Fibroblast of skin of right quadriceps (primary cell): ENCODE results near the gene RGS7BP.

ENCODE experiments used
- DNase-seq: peaks from one replicate; pipeline ENCODE4 v3.0.0-alpha.2; 2013

The RGS7BP gene

DNA sequence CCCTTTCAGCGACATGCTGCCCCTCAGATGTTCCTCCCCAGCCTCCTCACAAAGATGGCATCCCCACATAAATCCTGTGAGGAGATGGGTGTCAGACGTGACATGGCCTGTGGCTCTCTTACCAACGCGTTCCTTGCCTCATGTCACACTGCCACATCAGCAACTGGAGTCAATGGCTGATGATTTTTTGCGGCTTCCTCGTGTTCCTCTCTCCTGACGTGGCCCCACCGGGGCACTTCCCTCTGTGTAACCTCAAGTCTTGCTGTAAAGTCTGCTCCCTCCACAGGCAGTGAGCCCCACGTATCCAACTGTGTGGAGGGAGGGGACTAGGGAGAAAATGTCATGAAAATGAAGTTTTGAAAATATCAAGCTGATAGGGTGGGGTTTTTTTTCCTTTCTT is 131.3 kb downstream of the RGS7BP start:
- peak; percentile 15 for DNase-seq

DNA sequence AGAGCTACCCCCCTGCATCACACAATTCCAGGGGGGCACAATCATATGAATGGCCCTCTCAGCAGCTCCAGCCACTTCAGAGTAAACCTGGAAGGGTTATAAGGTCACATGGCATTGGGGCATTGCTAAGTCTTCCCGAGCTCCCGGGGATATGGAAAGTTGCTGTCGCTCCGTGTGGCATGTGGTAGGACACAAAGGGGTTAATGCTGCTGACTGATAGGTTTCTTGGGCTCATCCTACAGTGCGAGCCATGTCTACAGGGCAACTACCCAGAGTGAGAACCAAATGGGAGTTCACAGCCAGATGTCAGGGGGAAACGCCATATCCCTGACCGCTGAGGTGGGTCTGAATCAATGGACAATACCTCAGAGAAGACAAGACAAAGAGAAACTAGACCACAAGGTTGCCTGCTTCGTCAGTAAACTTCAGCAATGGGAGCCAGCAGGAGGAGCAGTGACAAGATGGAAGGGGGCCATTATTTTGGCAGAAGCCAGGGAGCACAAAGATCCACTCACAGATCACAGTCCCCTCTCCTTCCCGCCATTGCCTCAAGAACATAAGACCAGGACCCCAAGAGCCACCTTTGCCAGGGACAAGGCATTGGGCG is 132.1 kb downstream of the RGS7BP start:
- peak; percentile 5 for DNase-seq

DNA sequence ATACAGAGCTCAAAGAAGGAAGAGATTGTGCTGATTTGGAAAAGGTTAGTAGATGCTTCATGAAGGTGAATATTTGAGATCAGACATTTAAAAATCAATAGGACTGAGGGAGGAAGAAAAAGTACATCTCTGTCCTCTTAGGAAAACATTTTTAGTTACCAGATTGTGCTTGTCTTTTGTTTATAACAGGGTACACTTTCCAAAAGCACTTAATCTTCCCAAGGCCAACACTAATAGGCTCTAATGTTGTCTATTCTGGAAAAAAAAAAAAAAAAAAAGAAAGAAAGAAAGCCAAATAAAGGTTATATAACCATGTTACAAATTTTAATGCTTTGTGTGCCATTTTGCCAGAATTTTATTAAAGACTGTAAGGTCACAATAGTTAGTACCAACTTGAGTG is 139.0 kb downstream of the RGS7BP start:
- no peak for DNase-seq

DNA sequence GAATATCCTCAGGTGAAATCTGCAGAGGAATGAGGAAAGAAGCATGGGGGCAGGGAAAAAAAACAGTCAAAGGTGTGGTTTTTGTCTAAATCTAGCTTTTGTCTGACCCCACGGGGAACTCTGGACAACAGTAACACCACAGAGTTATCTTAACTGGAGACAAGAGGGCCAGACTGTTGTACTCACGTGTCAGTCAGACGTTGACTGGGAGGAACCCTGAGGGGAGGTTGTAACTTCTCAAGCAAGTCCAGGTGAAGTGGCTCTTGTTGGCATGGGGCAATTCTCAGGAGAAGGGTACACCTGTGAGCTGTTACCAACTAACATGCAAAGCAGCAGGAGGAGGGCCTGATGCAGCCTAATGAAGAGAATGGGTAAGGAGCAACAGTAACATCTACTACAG is 140.4 kb downstream of the RGS7BP start:
- DNase-seq, result no peak

DNA sequence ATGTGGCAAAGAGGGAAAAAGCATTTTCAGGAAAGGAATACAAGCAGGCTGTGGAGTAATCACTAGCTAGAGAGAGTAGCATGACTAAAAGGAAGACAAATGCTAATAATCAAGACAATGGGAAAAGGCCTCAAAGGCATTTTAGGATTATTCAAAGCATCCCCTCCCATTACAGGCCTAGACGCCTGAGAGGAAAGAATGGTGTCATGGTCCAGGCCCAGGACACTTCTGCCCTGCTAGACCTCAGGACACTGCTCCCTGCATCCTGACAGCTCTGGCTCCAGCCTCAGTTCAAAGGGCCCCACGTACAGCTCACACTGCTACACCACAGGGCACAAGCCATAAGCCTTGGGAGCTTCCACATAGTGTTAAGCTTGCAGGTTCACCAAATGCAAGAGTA is 143.7 kb downstream of the RGS7BP start:
- DNase-seq, result no peak

DNA sequence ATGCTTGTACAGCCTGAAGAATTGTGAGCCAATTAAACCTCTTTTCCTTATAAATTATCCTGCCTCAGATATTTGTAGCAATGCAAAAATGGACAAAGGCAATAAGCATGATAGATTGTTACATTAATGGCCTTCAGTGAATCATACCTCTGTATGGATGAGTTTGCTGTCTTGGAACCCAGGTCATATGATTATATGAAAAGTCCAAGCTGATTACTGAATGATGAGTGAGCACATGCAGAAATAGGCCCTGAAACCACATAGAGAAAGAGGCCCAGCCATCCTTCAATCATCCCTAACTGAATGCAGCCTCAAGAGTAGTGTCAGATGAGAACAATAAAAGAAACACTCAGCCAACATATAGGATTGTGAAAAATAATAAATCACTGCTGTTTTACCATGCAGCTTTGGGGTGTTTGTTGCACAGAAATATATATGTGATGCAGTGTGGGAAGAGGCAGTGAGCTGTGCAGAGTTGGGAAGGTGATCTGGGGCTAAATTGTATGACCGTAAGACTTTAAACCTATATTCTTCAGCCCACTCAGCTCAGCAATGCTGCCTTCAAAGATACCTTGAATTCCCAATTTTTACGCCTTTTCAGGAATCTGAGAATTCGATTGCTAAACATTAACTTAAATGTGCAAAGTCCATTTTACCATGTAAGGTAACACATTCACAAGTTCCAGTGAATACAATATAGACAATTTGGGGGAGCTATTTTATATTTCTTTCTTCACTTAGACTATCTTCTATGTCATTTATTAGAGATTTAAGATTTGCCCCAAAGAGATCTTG is 148.1 kb downstream of the RGS7BP start:
- no peak for DNase-seq

DNA sequence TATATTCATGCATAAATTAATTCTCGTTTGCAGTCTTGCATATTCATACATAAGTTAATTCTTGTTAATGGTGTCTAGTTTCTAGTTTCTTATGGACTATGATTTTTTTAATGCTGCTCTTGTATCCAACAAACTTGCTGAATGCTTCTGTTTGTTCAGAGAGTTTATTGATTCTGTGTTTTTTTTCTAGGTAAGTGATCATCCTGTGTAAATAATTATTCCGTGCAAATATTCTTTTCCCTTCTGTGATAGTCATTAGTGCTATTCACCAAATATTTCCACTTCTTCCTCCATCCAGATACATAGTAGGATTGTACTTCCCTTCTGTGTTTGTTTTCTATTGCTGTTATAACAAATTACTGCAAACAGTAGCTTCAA is 148.7 kb downstream of the RGS7BP start:
- no peak for DNase-seq

DNA sequence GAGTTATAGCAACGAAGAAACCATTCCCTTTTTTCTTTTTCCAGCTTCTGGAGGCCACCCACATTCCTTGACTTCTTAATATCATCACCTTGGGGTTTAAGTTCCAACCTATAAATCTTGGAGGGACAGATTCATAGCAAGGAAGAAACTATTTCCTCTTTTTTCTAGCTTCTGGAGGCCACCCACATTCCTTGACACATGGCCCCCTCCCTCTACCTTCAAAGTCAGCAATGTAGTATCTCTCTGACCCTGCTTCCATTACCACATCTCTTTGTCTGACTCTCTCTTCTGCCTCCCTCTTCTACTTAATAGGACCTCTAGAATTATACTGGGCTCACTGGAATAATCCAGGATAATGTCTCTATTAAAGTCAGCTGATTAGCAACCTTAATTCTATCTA is 149.8 kb downstream of the RGS7BP start:
- no peak for DNase-seq

DNA sequence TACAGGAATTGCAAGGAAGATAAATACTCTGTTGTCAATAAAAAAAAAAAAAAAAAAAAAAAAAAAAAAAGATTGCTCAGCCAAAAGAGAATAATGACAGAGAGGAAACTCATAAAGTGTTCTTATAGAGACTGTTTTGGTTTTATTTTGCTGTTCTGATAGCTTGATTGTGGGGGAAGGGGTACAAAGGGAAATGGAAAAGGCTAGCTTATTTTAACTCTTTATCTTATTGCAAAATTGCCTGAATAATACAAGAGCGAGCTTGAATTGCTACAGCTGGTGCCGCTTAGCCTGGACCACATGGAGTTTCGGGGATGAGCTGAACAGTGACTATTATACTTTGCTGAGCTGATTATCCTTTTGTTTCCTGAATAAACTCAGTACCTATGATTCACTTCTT is 153.5 kb downstream of the RGS7BP start:
- DNase-seq, result no peak
